Skin of body (tissue), 2 donors: ENCODE results near the gene FOXP1. TPM values are rescaled to one million over a fixed set of nuclear protein-coding genes. Genes with fewer than 3 reads are reported as not detected.
"Not testable (repeated sequence)": the region's sequence is repeated elsewhere in the genome, so short reads cannot be mapped to it uniquely, and the experiment has no call there.

Source experiments
- DNase-seq: peaks from one replicate; lab custom pipeline; 2025; lab: John Stamatoyannopoulos, UW
- total RNA-seq: library from RNA; depleted of rRNA; stranded (reverse); fragments of >200 nt; gene quantifications from one replicate; pipeline ENCODE4 v1.2.3, GENCODE V29; 2014

FOXP1 gene
- total RNA-seq, 1 donor from 2014 or later: 56.7 TPM

DNA sequence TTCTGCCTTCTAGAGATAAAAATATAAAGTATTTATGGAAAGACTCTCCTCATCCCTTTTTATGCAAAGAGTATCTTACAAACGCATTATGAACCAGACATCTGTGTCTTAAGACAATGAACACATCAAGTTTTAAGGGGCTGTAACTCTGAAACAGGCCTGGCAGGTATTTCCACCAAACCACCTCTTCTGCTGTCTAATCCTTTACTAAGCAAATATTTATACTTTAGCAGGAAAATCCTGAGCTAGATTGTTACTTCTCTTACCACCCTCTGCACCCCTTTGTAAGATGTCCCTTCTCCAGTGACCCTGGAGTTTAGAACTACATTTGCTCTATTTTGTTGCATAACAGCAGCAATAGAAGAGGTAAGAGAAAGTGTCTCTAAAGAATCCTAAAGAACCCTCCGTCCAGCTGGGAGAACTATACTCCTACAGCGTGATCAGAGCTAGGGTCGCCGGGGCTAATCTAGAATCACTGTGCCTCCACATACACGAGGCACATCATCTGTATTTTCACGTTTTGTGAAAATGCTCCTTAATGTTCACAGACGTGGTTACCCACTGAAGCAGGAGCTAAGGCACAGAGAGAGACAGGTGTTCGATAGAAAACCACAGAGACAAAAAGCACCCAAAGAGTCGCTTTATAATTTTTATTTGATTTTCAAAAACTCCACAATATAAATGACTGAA, 129.6 kb downstream of the FOXP1 start:
- no peak for DNase-seq

DNA sequence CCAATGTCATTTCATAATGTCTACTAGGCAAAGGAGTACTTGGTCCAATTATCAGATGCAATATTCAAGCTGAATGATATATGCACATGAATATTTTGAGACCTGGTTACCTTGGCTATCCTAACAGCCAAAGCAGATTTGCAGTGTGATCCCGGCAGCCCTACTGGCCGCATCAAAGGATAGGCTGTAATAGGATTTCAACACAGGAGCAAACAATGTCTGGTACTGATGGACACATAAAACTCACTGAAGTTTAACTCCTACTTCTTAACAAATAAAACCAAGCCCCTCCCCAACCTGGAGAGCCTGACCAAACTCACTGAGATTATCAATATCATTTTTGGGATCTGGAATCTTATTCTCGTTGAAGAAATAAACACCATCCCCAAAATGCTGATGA, 130.2 kb downstream of the FOXP1 start:
- DNase-seq: no peak

DNA sequence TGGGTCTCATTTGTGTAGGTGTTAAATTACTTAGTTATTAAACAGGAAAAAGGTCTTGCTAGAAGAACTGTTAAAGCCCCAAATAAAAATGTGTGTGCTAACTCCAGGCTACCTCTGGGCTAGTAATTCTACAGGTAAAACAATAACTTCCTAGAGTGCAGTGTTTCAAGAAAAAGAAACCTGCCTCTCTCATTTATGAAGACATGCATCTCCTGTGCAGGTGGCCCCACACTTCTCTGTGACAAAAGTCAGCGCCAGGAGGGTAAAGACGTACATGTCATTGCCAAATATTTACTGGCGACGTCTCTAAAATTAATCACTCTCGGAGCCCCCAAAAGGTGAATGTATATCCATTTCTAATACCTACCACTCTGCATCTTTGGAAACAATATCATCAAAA, 131.7 kb downstream of the FOXP1 start:
- DNase-seq: no peak

DNA sequence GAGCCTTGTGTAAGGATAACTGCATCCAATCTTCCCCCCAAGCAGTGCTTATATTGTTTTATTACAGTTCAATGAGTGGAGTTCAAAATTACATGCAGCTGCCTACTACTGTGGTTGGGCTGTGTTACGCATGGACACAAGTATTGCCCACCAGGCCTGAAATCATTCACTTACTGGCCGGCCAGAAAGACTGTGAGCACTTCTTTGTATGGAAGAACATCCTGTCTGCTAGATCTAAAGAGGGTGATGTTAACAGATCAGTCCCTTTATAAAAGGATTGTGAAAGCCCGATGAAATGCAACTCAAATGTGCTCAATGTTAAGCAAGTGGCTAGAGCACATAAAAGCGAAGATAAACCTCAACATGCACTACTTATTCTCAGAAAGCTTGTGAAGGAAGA, 132.5 kb downstream of the FOXP1 start:
- no peak for DNase-seq

- DNase-seq: no peak
Measured at GRCh38 chr3:71450162-71450561, 133.4 kb downstream of the FOXP1 start.

DNA sequence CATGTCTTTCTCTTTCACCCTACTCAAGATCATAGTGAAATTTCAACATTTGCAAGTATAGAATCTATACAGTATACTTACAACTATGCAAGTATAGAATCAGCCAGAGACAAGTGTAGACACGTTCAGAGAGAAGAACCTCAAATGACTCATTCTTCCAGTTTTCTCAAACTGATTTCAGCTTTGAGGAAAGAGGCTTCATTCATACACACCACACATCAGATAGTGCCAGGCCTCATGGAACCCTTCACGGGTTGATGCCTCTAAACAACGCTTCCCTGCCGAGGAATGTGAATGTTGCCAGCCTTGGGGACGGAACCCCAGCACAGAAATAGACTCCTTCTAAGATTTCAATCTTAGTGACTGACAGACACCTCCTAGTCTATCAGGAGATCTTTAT, 135.7 kb downstream of the FOXP1 start:
- DNase-seq: no peak

DNA sequence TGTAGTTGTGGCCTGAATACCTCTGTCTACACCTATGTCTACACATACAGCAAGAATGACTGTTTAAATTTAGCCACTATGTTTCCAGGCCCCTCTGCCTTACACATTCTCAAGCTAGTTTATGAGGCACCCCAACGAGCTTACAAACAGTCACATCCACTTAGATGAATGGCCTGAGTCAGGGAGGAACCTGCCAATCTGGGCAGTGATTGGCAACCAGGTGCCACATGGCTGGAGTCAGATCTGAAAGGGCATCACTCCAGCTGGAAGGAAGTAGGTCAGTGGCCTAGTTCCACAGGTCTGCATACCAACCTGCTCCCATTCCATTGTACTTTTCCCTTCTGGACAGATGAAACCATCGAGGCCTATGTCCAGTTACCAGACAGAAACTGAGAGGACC, 136.3 kb downstream of the FOXP1 start:
- DNase-seq: no peak

DNA sequence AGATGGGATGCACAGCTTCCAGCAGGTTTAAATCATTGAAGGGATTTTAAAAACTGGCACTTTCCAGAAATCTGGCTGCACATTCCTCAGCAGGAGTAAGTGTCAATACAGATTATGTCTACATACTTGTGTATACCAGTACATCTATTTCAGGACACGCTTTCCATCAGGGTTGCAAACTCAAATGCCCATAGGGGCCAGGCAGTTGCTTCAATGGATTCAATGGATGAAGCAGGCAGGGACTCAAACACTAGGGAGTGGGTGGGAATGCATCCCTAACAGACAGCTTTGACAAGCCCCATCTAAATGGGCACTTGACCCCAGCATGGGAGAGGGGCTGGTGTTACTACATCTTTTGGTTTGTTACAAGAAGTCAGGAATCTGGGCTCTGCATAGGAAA, 136.8 kb downstream of the FOXP1 start:
- no peak for DNase-seq

GRCh38 chr3:71446260-71446659, 137.3 kb downstream of the FOXP1 start:
- no peak for DNase-seq

DNA sequence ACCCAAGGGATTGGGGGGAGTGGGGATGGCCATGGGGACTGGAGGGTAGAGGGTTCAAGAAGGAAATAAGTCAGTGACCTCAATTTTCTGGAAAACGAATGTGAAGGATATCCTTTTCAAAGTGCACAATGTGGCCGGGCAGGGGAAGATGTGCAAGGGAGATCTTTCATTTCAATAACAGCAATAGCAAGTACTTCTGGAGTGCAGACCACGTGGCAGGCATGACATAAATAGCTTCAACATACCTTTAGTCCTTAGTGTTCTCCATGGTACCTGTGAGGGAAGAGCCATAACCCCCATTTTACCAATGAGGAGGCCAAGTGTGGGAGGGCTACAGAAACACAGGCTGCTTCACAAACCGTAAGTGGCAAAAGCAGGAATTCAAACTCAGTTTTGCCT, 138.7 kb downstream of the FOXP1 start:
- DNase-seq: no peak

DNA sequence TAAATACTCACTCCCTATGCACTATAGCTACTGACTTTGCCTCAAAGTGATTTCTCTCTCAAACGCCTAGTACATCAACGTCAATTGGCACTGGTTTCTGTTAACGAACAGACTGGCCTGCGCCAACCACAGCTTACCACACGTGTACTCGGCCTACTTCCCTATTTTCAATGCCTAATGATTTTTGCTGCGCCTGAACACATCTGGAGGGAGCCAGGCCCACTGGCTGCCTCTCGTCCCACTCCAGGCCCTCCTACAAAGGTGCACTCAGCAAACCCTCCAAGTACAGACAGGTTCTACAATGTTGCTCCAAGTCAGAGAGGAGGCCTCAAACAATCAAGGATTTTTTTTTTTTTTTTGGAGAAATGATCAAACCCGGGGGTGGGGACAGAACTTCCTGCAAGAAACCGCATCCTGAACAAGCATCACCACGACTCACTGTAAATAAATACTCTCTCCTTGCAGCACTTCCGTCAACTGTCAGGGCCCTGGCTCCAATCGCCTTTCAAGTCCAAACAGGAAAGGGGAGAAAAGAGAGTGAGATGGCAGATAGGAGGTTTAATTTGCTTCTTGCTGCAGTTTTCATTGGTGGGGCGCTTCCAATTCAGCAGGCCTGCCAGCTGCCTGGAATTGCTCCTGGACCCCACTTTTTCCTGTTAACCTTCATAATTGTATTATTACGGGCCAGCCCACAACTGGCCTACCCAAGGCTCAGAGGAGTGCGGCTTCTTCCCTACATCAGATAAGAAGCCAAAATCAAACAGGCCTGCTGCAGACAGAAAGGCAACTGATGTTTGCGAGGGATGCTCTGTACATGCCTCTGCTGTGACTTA, 139.3 kb downstream of the FOXP1 start:
- peak; percentile 22 for DNase-seq

GRCh38 chr3:71443332-71443731, 140.2 kb downstream of the FOXP1 start:
- no peak for DNase-seq

GRCh38 chr3:71442652-71443042, 140.9 kb downstream of the FOXP1 start:
- no peak for DNase-seq

GRCh38 chr3:71441925-71442651, 141.4 kb downstream of the FOXP1 start:
- DNase-seq: no peak

GRCh38 chr3:71441217-71441924, 142.2 kb downstream of the FOXP1 start:
- DNase-seq: no peak

DNA sequence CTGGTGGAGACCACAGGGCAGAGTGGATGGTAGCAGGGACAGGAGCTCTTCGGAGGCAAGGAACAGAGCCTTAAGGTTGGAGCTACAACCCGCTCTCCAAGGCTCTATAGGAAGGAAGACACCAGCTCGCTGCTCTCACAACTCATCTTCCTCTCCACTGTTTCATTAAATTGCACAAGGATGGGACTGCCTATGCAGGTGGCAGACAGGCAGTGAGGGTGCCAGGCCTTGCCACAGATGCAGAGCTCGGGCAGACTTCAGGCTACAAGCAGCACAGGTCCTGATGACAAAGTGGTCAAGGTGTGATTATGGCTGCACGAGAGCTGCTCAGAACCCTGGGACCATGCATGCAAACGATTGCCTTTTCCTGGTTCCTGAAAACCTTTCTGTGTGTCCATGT, 144.6 kb downstream of the FOXP1 start:
- DNase-seq: no peak

DNA sequence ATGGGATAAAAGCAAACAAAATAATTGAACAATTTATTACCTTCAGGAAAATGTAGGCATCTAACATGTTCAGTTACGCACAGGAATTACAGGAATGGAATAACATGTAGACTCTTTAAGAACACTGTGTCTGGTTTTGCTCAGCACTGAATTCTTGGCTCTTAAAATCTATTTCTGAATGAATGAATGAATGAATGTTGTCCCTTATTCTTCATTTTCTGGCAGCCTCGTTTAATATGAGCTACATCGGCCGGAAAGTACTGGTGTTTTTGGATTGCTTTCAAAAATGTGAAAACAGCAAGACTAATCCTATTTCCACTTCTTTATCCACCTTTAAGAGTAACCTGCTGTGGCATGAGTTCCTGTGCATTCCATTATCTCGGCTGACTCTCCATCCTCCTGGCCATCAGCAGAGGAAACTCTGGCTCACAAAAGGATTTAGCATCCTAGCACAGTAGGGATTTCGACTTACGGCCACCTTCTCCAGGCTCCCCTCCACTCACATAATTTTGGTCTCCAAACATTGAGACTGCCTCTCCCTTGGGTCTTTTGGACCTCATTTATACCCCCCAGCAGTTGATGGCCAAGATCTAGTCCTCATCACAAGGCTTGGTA, 145.3 kb downstream of the FOXP1 start:
- no peak for DNase-seq

GRCh38 chr3:71436337-71436736, 147.2 kb downstream of the FOXP1 start:
- DNase-seq: no peak

DNA sequence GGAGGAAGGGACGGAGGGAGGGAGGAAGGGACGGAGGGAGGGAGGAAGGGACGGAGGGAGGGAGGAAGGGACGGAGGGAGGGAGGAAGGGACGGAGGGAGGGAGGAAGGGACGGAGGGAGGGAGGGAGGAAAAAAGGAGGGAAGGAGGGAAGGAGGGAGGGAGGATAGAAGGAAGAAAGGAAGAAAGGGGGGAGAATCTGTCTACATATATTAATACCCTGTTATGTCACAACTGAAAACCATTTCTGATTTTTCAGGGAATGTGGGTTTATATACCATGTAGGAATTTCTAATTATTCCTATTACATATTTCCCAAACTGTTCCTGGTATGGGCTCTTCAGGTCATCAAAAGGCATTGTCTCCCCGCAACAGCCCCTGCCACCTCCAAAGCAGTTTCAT, 147.7 kb downstream of the FOXP1 start:
- not testable (repeated sequence) for DNase-seq

- no peak for DNase-seq
Measured at GRCh38 chr3:71433631-71434030, 149.9 kb downstream of the FOXP1 start.
